HG03139 (cell line): Measurements from ENCODE around the gene SCN3B.

Experiments
- ATAC-seq: cut with Tn5 transposase; IDR thresholded peaks from one replicate; pipeline ENCODE4 v1.9.1; 2021; ENCODE audit not compliant: unreplicated experiment

The SCN3B gene

GRCh38 chr11:123601136-123601535, 53.3 kb downstream of the SCN3B start:
- no peak for ATAC-seq

- ATAC-seq, result no peak
Observed at GRCh38 chr11:123597859-123598258, 56.6 kb downstream of the SCN3B start.

DNA sequence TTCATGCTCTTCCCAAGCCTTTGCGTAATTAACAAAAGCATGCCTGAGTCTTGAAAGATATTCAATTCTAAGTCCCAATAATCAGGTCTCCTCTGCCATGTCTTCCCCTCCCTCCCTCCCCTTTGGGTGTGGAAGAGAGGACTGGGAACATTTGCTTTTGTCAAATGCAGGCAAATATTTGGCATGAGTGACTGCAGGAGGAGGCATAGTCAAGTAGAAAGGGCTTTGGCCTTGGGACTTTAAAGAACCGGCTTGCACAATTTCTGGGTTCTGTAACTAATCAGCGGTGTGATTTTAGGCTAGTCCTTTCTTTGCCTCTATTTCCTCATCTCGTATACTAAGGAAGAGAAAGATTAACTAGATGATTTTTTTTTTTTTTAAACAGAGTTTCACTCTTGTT, 59.5 kb downstream of the SCN3B start:
- no peak for ATAC-seq

- ATAC-seq, result no peak
Observed at GRCh38 chr11:123594188-123594901, 60.1 kb downstream of the SCN3B start.

- no peak for ATAC-seq
Observed at GRCh38 chr11:123593570-123593969, 60.9 kb downstream of the SCN3B start.

DNA sequence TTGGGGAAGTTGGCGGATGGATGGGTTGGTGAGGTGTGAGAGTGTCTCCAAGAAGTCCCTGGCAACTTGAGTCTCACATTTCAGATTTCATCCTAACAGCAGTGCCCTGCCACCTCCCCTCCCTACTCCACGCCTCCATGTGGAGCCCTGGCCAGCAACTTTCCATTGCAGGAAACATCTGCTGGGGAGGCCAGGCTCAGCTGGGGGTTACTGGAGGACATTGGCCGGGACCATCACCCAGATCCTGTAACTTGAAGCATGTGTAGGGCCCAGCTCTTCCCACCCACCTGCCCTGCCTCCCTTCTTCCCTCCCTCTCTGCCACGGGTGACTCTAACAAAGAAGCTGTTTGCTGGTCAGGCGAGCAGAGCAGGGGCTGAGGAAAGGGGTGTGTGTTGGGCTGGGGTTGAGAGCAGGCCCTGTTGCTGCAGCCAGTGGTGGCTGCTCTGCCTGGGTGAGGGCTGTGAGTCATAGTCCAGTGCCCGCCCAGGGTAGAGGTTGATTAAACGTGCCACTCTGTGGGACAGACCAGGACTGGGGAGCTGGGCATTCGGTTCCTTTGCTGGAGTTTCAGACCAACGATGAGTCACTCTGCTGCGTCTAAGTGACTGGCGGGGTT, 64.0 kb downstream of the SCN3B start:
- no peak for ATAC-seq

- ATAC-seq, result no peak
Observed at GRCh38 chr11:123588864-123589262, 65.6 kb downstream of the SCN3B start.

- ATAC-seq, result no peak
Observed at GRCh38 chr11:123588117-123588863, 66.1 kb downstream of the SCN3B start.

DNA sequence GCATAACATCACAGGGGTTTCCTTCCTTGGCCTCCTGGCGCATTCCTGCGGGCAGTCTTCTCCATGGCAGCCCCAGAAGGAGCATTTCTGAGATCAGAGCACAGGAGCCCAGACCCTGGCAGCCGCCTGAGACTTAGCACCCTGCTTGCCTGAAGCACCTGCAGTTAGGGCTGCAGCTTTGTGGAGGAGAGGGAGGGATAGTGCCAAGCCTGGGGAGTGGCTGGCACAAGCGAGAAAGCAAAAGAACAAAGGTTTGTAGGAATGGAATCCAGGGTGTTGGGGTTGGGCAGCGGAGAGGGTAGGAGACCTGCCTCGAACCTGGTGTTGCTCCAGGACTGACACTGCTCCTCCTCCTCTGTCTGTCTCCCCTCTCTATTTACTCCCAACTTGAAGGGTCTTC, 66.9 kb downstream of the SCN3B start:
- ATAC-seq, result no peak

- ATAC-seq, result no peak
Observed at GRCh38 chr11:123587044-123587443, 67.4 kb downstream of the SCN3B start.

DNA sequence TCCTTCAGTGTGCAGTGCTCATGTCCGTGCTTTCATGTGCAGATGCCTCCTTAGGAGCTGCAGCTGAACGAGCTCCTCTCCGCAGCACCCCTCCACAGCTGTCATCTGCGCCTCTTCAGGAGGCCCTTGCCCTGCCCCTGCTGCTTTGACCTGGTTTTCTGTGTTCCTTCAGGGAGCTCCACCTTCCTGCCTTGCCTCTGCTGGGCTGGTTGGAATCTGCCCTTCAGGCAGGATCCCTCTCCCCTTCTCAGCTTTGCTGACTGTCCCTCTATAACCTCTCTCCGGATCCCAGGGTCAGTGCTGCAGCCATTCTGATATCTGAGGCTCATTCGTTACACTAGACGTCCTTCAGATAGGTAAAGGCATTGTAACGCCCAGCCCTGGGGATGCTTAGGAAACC, 67.9 kb downstream of the SCN3B start:
- ATAC-seq, result no peak

GRCh38 chr11:123585706-123586105, 68.7 kb downstream of the SCN3B start:
- no peak for ATAC-seq

- no peak for ATAC-seq
Observed at GRCh38 chr11:123585206-123585605, 69.2 kb downstream of the SCN3B start.

DNA sequence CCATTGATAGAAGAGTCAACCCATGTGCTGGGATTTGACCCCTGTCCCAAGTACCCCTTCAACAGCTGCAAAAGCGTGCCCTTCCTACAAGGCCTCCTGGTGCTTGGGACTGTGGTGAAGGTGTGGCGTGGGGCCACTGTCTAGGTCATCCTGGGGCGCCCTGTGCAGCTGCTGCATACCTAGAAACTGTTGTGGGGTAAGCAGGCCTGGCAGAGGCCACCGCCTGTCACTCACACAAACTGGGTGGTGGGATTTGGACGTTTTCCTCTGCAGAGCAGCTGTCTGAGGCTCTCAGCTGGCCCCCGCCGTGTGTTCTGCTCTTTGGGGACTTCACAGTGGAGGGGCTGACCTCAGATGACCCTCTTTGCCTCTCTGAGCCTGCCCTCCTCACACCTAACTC, 69.7 kb downstream of the SCN3B start:
- no peak for ATAC-seq

DNA sequence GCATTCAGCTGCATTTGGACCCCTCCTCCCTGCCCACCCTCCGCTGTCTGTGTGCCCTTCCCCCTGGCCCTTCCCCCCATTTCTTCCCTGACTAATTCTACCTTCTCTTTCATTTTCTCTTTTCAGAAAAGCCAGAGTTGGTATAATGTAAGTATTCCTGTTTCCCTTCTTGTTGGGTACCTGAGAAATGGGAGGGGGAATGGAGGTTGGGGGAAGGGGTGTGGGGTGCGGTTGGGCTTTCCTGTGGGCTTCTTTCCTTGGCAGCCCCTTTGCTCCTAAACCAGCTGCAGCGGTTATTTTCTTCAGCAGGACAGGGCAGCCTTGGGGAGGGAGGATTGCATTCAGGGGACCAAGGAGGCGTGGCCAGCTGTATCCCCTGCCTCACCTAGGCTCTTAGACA, 70.2 kb downstream of the SCN3B start:
- ATAC-seq, result no peak

DNA sequence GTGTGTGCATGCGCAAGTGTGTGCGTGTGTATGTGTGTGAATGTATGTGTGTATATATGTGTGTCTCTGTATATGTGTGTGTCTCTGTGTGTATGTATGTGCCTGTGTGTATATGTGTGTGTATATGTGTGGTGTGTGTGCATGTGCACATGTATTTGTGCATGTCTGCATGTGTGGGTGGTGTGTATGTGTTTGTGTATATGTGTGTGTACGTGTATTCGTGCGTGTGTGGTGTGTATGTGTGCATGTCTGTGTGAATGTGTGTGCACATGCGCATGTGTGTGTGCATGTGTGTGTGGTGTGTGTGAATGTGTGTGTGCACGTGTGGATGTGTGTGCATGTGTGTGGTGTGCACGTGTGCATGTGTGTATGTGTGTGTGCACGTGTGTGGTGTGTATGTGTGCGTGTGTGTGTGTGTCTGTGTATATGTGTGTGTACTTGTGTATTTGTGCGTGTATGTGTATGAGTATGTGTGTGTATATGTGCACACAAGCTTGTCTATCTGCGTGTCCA, 71.4 kb downstream of the SCN3B start:
- no peak for ATAC-seq

DNA sequence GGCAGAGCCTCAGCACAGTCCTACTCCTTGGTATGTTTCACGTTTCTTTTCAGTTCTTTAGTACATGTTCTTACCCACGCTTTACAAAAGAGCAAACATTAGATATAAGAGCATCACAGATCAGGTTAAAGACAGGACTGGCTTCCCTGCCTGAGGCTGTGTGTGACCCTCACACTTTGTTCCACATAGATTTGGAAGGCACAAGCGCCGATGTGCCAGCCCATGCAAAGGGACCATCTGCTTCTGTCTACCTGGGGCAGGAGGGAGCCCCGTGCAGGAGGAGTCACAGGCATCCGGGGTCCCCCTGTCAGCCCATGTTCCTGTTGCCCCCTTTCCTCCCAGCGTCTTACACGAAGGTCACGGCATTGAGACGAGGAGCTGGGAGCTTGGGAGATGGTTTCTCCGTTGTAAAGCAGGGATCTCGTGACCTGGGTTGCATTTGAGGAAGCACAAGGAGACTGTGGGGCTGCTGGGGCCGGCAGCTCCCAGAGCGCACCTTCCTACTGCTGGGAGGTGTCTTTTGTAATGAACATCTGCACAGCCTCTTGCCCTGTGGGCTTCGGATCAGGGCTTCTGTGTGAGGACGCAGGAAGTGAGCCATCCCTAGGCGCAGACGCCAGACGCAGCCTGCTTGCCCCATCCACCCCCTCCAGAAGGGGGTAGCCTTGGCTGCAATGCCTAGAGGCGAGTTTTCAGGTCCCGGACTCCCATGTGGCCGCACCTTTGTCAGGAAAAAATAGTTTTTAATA, 72.6 kb downstream of the SCN3B start:
- no peak for ATAC-seq

- peak; percentile 76 for ATAC-seq
Observed at GRCh38 chr11:123580557-123581275, 73.7 kb downstream of the SCN3B start.

DNA sequence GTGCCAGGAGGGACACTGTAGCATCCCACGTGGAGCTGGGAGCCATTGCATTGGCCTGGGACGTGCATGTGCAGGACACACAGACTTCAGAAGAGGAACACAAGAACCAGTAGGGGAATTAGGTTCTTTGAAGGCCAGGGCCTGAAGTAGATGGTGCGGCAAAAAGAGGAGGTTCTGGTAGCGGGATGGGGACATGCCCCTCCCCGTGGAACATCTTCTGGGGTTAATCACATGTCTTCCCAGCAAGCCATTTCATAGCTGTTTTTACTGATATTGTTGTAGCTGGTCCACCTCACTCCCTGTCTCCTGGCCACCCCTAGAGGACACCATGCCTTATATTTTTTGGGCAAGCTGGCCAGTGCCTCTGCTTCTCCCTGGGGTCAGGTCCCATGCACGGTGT, 74.3 kb downstream of the SCN3B start:
- ATAC-seq, result no peak

GRCh38 chr11:123579482-123579812, 75.0 kb downstream of the SCN3B start:
- ATAC-seq, result no peak
